Activated CD4-positive, CD25-positive, alpha-beta regulatory T cell (primary cell): ENCODE data around the gene OR12D3.
"Not testable (repeated sequence)": the region's sequence is repeated elsewhere in the genome, so short reads cannot be mapped to it uniquely, and the experiment has no call there.

Experiments
- DNase-seq, 4 experiments: peaks; one replicate each; lab custom pipeline; 2025; lab: John Stamatoyannopoulos, UW

OR12D3 gene

GRCh38 chr6:29375191-29375590 is at the start of gene OR12D3:
Gene OR12D3 (minus strand): TSS chr6:29375291. CDS start chr6:29375287, 4 bp downstream.
- DNase-seq, result no peak

- DNase-seq, result no peak
Measured at GRCh38 chr6:29424575-29424974, 49.5 kb upstream of the OR12D3 start.

GRCh38 chr6:29424168-29424567 is 49.1 kb upstream of the OR12D3 start:
- no peak for DNase-seq

- no peak for DNase-seq
Measured at GRCh38 chr6:29419516-29419915, 44.4 kb upstream of the OR12D3 start.

- no peak for DNase-seq
Measured at GRCh38 chr6:29414588-29414987, 39.5 kb upstream of the OR12D3 start, which contains the start of gene OR12D1. Gene OR12D1 (plus strand): TSS chr6:29414928.

- DNase-seq, result no peak
Measured at GRCh38 chr6:29403801-29404200, 28.7 kb upstream of the OR12D3 start.

- no peak for DNase-seq
Measured at GRCh38 chr6:29399525-29399924, 24.4 kb upstream of the OR12D3 start.

- DNase-seq, result no peak
Measured at GRCh38 chr6:29395331-29395730, 20.2 kb upstream of the OR12D3 start, which contains the start of gene OR12D2. Gene OR12D2 (plus strand): TSS chr6:29395631. CDS start chr6:29396700, 1,069 bp downstream.

GRCh38 chr6:29388533-29388932 is 13.4 kb upstream of the OR12D3 start:
- DNase-seq, result no peak

GRCh38 chr6:29376003-29376402 is 912 bp upstream of the OR12D3 start:
- DNase-seq, result no peak

- no peak for DNase-seq
Measured at GRCh38 chr6:29368765-29369164, 6.3 kb downstream of the OR12D3 start, which contains the start of gene OR5V1. Gene OR5V1 (minus strand): TSS chr6:29368865. CDS start chr6:29356195, 12,670 bp downstream.

GRCh38 chr6:29355603-29356002 is 19.5 kb downstream of the OR12D3 start:
- DNase-seq, result no peak

GRCh38 chr6:29354980-29355379 is 20.1 kb downstream of the OR12D3 start:
- no peak for DNase-seq

GRCh38 chr6:29349348-29349747 is 25.7 kb downstream of the OR12D3 start:
- DNase-seq, result not testable (repeated sequence)

GRCh38 chr6:29345380-29345779 is 29.7 kb downstream of the OR12D3 start:
- DNase-seq, result no peak

- DNase-seq, result no peak
Measured at GRCh38 chr6:29336269-29336668, 38.8 kb downstream of the OR12D3 start.

- no peak for DNase-seq
Measured at GRCh38 chr6:29332676-29333075, 42.4 kb downstream of the OR12D3 start.

- DNase-seq, result no peak
Measured at GRCh38 chr6:29325777-29326176, 49.3 kb downstream of the OR12D3 start.
